ENCODE results near the gene PHB1.

Gene PHB1

DNA sequence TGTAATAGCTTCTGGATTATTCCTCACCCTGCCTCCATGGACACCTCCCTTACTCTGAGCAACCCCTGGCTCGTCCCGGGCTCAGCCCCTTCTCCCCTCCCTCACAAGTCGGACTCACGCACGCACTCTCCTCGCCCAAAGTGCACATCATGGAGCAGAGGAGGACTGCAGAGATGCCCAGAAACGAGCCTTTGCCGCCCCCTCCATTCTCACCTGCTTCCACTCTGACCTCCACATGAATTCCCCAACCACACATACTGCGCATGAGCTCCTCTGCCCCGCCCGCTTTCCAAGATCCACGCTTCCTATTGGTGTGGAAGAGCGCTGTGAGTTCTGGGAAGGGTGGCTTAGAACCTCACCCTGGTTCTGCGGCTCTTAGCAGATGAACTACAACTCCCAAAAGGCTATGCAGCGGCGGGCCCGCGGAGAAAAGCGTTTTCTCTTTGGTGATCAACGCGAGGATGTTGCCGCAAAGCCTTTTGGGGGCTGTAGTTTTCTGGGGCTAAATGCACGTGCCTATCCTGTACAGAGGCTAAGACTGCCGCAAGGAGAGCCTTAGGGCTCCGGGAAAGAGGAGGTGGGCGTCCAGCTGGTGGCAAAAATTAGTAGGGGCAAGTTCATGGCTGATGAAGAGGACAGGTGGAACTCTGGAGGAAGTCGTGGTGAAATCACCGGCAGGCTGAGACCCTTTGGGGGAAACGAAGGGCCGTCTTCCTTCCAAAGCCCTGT lies at the start of gene PHB1:
PHB1 (minus strand) TSS at position 261 of the 729 bp plus-strand sequence. CDS start 1,618 bp downstream, outside the sequence.
- Histone ChIP-seq H3K4me3 (ENCODE audit: low read depth, low read length) (peak within 1 kb of the TSS; percentile 94), H3K27me3 (ENCODE audit: control insufficient read depth, insufficient read depth, low read length) (no peaks in the 10 kb centered on the region), H3K9ac (ENCODE audit: low read depth, low read length) (peak within 1 kb of the TSS; percentile 74), H3K9me3 (ENCODE audit: control insufficient read depth, insufficient read depth, low read length) (0 out of 2 replicates have a peak, but pooled peaks cover 3% of the 10 kb centered on the region), H3K27ac (ENCODE audit: low read depth, low read length) (no peak within 1 kb of the TSS), H3K36me3 (ENCODE audit: control insufficient read depth, insufficient read depth, low read length) (peaks cover 35% of the 10 kb centered on the region), H3K4me1 (ENCODE audit: control insufficient read depth, insufficient read depth, low read length) (no peaks in the 10 kb centered on the region)

DNA sequence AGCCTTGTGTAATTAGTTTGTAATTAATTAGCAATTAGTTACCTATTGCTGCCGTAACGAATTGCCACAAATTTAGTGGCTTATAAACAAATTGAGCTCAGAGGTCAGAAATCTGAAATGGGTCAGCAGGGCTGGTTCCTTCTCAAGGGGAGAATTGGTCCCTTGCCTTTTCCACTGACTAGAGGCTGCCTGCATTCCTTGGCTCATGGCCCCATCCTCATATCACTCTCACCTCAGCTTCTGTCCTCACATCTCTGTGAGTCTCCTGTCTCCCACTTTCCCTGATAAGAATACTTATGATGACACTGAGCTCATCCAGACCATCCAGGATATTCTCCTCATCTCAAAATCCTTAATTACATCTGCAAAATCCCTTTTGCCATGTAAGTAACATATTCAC lies 49.4 kb upstream of the PHB1 start:
- Histone ChIP-seq H3K4me3 (ENCODE audit: low read depth, low read length) (no peak overlapping the region), H3K9ac (ENCODE audit: low read depth, low read length) (no peak overlapping the region), H3K27me3 (ENCODE audit: control insufficient read depth, insufficient read depth, low read length) (peaks cover 16% of the 10 kb centered on the region), H3K36me3 (ENCODE audit: control insufficient read depth, insufficient read depth, low read length) (no peaks in the 10 kb centered on the region), H3K27ac (ENCODE audit: low read depth, low read length) (no peak overlapping the region), H3K9me3 (ENCODE audit: control insufficient read depth, insufficient read depth, low read length) (no peaks in the 10 kb centered on the region), H3K4me1 (ENCODE audit: control insufficient read depth, insufficient read depth, low read length) (peaks cover 10% of the 10 kb centered on the region; the same call in 1 of the 2 replicates)

DNA sequence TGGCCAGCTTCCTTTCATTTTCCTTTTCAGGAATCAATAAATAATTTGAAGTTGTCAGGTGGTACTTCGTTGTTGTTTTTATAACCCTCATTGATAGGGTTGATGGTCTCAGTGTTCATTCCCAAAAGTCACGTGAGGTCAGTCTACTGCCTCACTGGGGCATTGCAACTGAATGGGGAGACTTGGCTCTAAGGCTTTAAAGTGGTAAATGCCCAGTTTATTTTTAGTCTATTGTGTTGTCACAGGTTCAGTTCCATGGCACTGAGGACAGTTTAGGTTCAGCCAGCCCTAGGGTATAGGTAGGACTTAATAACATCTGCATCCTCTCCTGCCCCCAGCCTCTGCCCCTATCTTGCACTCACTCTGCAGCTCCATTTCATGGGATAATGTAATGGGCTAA lies 46.9 kb upstream of the PHB1 start:
- no peaks in the 10 kb centered on the region for H3K9me3 ChIP-seq (ENCODE audit: control insufficient read depth, insufficient read depth, low read length)
- no peaks in the 10 kb centered on the region; the same call in 1 of the 2 replicates for H3K27me3 ChIP-seq (ENCODE audit: control insufficient read depth, insufficient read depth, low read length)
- H3K9ac ChIP-seq (ENCODE audit: low read depth, low read length), result no peak overlapping the region
- no peak overlapping the region for H3K27ac ChIP-seq (ENCODE audit: low read depth, low read length)
- peaks cover 10% of the 10 kb centered on the region; the same call in 1 of the 2 replicates for H3K4me1 ChIP-seq (ENCODE audit: control insufficient read depth, insufficient read depth, low read length)
- no peaks in the 10 kb centered on the region for H3K36me3 ChIP-seq (ENCODE audit: control insufficient read depth, insufficient read depth, low read length)
- no peak overlapping the region for H3K4me3 ChIP-seq (ENCODE audit: low read depth, low read length)

DNA sequence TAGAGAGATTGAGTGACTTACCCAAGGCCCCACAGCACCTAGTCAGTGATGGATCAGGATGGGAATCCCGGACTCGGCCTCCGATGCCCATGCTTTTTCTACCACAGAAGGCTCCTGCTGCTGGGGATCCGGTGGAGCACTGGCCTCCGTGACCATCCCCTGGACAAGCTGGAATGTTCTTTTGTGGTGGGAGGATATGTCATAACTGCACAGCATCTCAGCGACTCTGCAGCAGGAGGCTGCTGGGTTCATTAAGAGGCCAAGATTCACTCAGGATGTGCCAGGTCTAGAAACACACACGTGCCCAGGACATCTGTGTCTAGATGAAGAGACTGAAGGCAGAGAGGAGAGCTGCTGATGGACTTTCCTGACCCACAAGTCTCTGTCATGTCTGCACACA lies 45.7 kb upstream of the PHB1 start:
- Histone ChIP-seq H3K4me1 (ENCODE audit: control insufficient read depth, insufficient read depth, low read length) (peaks cover 16% of the 10 kb centered on the region; the same call in 1 of the 2 replicates), H3K9me3 (ENCODE audit: control insufficient read depth, insufficient read depth, low read length) (no peaks in the 10 kb centered on the region), H3K27ac (ENCODE audit: low read depth, low read length) (no peak overlapping the region), H3K9ac (ENCODE audit: low read depth, low read length) (no peak overlapping the region), H3K4me3 (ENCODE audit: low read depth, low read length) (no peak overlapping the region), H3K36me3 (ENCODE audit: control insufficient read depth, insufficient read depth, low read length) (no peaks in the 10 kb centered on the region), H3K27me3 (ENCODE audit: control insufficient read depth, insufficient read depth, low read length) (peaks cover 2% of the 10 kb centered on the region; the same call in 1 of the 2 replicates)

DNA sequence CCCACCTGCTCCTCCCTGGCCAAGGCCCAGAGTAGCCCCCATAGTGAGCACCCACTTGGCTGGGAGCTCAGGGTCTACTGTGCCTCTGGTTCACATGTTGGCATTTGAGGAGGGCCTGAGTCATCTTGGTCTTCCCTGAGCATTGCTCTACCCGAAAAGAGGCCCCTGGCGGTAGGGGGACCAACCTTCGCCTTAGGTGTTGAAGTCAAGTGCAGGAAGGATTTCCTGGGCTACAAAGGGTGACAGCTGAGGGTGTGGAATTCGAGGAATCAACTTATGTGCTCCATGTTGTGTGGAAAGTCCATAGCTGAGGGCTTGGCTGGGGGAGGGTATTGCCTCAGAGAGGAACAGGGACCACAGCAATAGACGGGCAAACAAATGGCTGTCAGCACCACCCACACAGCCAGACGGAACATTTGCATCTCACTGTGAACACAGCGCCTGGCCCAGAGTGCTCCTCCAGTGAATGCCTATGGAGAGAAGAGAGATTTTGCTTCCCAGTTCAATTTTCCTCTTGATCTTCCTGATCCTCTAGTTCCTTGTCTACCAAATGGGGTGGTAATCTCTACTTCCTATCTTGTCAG lies 44.8 kb upstream of the PHB1 start:
- Histone ChIP-seq H3K27me3 (ENCODE audit: control insufficient read depth, insufficient read depth, low read length) (peaks cover 2% of the 10 kb centered on the region; the same call in 1 of the 2 replicates), H3K9ac (ENCODE audit: low read depth, low read length) (no peak overlapping the region), H3K9me3 (ENCODE audit: control insufficient read depth, insufficient read depth, low read length) (no peaks in the 10 kb centered on the region), H3K4me1 (ENCODE audit: control insufficient read depth, insufficient read depth, low read length) (peaks cover 16% of the 10 kb centered on the region; the same call in 1 of the 2 replicates), H3K4me3 (ENCODE audit: low read depth, low read length) (no peak overlapping the region), H3K27ac (ENCODE audit: low read depth, low read length) (peak overlapping the region; percentile 25), H3K36me3 (ENCODE audit: control insufficient read depth, insufficient read depth, low read length) (no peaks in the 10 kb centered on the region)

DNA sequence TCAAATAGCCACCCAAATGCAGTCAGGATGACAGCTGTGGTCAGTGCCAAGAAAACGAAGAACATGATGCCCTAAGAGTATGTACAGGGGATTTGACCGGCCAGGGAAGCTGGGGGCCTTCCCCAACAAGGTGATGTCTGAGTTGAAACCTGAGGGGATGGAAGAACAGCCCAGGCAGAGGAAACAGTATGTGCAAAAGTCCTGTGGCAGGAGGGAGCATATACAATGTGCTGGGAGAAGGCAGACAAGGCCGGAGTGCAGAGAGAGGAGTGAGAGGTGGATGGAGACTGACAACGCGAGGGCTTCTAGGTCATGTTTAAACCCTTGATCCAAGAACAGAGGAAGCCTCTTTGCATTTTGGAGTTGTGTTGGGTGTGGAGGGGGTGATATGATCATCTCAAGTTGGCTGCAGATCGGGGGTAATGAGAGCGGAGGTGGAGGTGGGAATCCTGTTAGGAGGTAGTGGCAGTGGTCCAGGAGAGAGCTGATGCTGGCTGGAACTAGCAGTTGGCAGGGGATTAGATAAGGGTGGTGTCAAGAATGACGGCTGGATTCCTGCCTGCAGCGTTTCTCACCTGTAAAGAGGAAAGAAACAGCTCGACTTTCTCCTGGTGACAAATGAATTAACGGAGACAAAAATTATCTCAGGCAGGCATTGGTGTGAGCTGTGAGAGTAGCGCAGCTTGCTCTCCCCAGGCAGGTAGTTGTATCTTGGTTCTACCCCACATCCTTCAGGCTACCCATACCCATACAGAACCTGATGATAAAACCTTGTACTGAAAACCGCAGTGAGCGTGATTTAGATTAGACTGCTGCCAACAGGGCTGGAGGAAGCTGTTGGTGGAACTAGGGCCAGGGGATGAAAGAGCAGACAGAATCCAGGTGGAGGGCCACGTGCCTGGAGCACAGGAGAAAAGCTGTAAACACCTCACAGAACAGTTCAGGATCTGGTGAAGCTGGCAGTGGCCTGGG lies 43.2 kb upstream of the PHB1 start:
- H3K27me3 ChIP-seq (ENCODE audit: control insufficient read depth, insufficient read depth, low read length), result peaks cover 2% of the 10 kb centered on the region; the same call in 1 of the 2 replicates
- H3K36me3 ChIP-seq (ENCODE audit: control insufficient read depth, insufficient read depth, low read length), result no peaks in the 10 kb centered on the region
- no peak overlapping the region for H3K4me3 ChIP-seq (ENCODE audit: low read depth, low read length)
- H3K9ac ChIP-seq (ENCODE audit: low read depth, low read length), result no peak overlapping the region
- H3K9me3 ChIP-seq (ENCODE audit: control insufficient read depth, insufficient read depth, low read length), result no peaks in the 10 kb centered on the region
- no peak overlapping the region for H3K27ac ChIP-seq (ENCODE audit: low read depth, low read length)
- peaks cover 16% of the 10 kb centered on the region; the same call in 1 of the 2 replicates for H3K4me1 ChIP-seq (ENCODE audit: control insufficient read depth, insufficient read depth, low read length)

DNA sequence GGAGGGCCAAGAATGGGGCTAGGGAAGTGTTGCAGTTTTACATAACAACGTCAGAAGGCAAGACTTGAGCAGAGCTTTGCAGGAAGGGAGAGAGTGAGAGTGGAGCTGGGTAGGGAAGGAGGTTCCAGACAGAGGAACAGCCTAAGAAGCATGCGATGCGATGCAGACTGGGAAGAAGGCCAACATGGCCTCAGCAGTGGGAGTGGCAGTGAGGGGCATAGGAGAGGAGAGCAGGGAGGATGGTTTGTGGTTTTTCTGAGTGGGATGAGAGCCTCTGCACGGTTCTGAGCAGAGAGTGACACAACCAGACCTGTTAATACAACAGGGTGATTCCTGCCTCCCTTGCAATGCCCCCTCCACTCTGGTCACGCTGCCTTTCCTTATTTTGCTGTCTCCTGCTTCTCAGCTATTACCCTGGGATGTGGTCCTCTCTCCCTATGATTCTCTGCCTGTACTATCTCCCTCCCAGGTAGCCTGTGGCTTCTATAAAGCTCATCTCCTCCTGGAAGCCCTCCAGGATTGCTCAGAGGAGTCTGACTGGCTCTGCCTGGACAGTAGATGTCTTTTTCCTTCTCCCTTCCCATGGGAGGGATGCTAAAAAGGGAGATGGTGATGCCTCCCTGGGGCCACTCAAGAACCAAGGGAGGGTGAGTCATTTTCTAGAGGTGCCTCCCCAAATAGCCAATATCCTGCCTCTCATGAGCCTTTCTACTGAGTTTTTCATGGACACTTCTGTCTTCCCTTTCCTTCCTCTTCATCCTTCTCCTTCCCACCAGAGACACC lies 41.7 kb upstream of the PHB1 start:
- no peak overlapping the region for H3K4me3 ChIP-seq (ENCODE audit: low read depth, low read length)
- peaks cover 16% of the 10 kb centered on the region; the same call in 1 of the 2 replicates for H3K4me1 ChIP-seq (ENCODE audit: control insufficient read depth, insufficient read depth, low read length)
- no peaks in the 10 kb centered on the region for H3K36me3 ChIP-seq (ENCODE audit: control insufficient read depth, insufficient read depth, low read length)
- no peak overlapping the region for H3K27ac ChIP-seq (ENCODE audit: low read depth, low read length)
- H3K9me3 ChIP-seq (ENCODE audit: control insufficient read depth, insufficient read depth, low read length), result no peaks in the 10 kb centered on the region
- H3K9ac ChIP-seq (ENCODE audit: low read depth, low read length), result no peak overlapping the region
- H3K27me3 ChIP-seq (ENCODE audit: control insufficient read depth, insufficient read depth, low read length), result peaks cover 2% of the 10 kb centered on the region; the same call in 1 of the 2 replicates

DNA sequence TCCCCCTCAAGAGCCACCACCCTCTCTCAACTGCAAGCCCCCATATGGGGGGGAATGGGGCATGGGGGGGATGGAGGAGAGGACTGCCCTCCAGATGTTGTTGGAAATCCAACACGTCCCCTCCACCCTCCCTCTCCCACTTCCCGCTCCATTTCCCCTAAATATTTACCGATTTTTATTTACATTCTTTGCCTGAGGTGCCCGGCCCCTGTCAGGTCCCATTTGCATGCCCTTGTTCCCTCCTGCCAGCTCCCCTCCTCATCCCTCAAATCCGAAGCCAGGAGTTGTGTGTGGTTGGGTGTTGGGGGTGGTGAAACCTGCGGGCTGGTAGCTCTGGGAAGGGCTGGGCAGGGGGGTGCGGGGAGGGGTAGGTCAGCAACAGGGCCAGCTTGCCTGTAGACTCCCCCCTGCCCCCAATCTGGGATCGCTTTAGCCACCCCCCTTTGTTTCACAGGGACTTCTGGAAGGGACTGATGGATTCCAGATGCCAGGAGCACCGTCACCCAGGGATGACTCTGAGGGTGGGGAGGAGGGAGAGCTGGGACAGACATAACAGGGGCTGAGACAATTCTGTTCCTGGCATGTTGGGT lies 40.7 kb upstream of the PHB1 start:
- Histone ChIP-seq H3K9me3 (ENCODE audit: control insufficient read depth, insufficient read depth, low read length) (no peaks in the 10 kb centered on the region), H3K4me1 (ENCODE audit: control insufficient read depth, insufficient read depth, low read length) (peaks cover 16% of the 10 kb centered on the region; the same call in 1 of the 2 replicates), H3K36me3 (ENCODE audit: control insufficient read depth, insufficient read depth, low read length) (no peaks in the 10 kb centered on the region), H3K4me3 (ENCODE audit: low read depth, low read length) (no peak overlapping the region), H3K27ac (ENCODE audit: low read depth, low read length) (no peak overlapping the region), H3K27me3 (ENCODE audit: control insufficient read depth, insufficient read depth, low read length) (peaks cover 2% of the 10 kb centered on the region; the same call in 1 of the 2 replicates), H3K9ac (ENCODE audit: low read depth, low read length) (no peak overlapping the region)

DNA sequence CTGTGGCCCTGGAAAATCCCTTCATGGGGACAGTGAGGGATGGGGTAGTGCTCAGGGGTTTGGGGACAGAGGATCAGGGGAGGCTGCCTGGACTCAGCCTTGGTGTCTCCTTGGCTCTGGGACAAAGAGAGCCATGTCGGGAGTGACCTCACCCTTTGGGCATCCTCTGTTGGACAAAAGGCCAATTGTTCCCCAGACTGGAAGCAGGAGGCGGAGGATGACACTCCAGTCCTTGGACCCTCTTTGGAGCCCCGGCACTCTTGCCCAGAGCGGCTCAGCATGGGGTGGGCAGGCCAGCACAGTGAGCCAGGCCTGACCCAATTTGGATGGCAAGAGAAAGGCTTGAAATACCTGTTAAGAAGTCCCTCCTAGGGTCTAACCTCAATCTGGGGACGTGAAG lies 39.4 kb upstream of the PHB1 start:
- no peaks in the 10 kb centered on the region for H3K9me3 ChIP-seq (ENCODE audit: control insufficient read depth, insufficient read depth, low read length)
- H3K27ac ChIP-seq (ENCODE audit: low read depth, low read length), result no peak overlapping the region
- H3K4me3 ChIP-seq (ENCODE audit: low read depth, low read length), result no peak overlapping the region
- H3K36me3 ChIP-seq (ENCODE audit: control insufficient read depth, insufficient read depth, low read length), result no peaks in the 10 kb centered on the region
- no peak overlapping the region for H3K9ac ChIP-seq (ENCODE audit: low read depth, low read length)
- peaks cover 2% of the 10 kb centered on the region; the same call in 1 of the 2 replicates for H3K27me3 ChIP-seq (ENCODE audit: control insufficient read depth, insufficient read depth, low read length)
- H3K4me1 ChIP-seq (ENCODE audit: control insufficient read depth, insufficient read depth, low read length), result 0 out of 2 replicates have a peak, but pooled peaks cover 6% of the 10 kb centered on the region

DNA sequence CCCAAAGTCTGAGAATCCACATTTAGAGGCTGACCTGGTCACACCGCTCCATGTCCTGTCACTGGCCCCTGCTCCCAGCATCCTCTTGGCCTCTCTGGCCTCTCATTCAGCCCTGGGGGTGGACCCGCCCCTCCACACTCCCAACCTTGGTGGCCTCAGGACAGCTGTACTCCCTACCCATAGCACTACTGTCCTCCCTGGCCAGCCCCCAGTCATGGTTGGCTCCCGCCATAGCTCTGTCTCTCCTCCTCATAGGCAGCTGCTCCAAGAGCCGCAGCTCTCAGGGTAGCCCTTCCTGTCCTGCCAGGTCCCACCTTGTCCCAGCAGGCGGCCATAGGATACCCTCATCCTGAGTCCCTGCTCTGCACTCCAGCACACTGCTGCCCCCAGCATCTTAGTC lies 38.0 kb upstream of the PHB1 start:
- no peak overlapping the region for H3K9ac ChIP-seq (ENCODE audit: low read depth, low read length)
- 0 out of 2 replicates have a peak, but pooled peaks cover 6% of the 10 kb centered on the region for H3K4me1 ChIP-seq (ENCODE audit: control insufficient read depth, insufficient read depth, low read length)

More for the DNA sequence above, 38.0 kb upstream of the PHB1 start:
- Histone ChIP-seq H3K27me3 (ENCODE audit: control insufficient read depth, insufficient read depth, low read length) (peaks cover 2% of the 10 kb centered on the region; the same call in 1 of the 2 replicates), H3K4me3 (ENCODE audit: low read depth, low read length) (no peak overlapping the region), H3K36me3 (ENCODE audit: control insufficient read depth, insufficient read depth, low read length) (no peaks in the 10 kb centered on the region), H3K27ac (ENCODE audit: low read depth, low read length) (no peak overlapping the region), H3K9me3 (ENCODE audit: control insufficient read depth, insufficient read depth, low read length) (no peaks in the 10 kb centered on the region)
